Right atrium auricular region (tissue), 2 donors: Measurements from ENCODE around the gene NPHP4. TPM values are rescaled to one million over a fixed set of nuclear protein-coding genes. Genes with fewer than 3 reads are reported as not detected.

Experiments
- DNase-seq: peaks from one replicate; pipeline ENCODE4 v3.0.0-alpha.2; 2019; ENCODE audit warnings: low spot score
- H3K27ac ChIP-seq, 2 donors: fragments of 200-600 bp; sonication (generic); 1 replicate in 1 of 2; 2 replicates in 1 of 2; pipeline ENCODE4 v1.5.1; 2016 to 2019
- H3K27me3 ChIP-seq, 2 donors: fragments of 200-600 bp; sonication (generic); one replicate each; pipeline versions ENCODE4 v1.5.1 to v1.6.0; 2017 to 2019
- H3K36me3 ChIP-seq: fragments of 200-600 bp; sonication (generic); one replicate; pipeline ENCODE4 v1.5.1; 2016
- H3K4me1 ChIP-seq, 2 donors: fragments of 200-600 bp; sonication (generic); one replicate each; pipeline versions ENCODE4 v1.5.1 to v1.6.0; 2017 to 2019
- H3K4me3 ChIP-seq, 2 donors: fragments of 200-600 bp; sonication (generic); 1 replicate in 1 of 2; 2 replicates in 1 of 2; pipeline ENCODE4 v1.5.1; 2017 to 2019; ENCODE audit warnings: mild to moderate bottlenecking in 1 of 2, moderate library complexity in 1 of 2
- H3K9me3 ChIP-seq, 2 donors: fragments of 200-600 bp; sonication (generic); one replicate each; pipeline ENCODE4 v1.5.1; 2019
- total RNA-seq, 2 donors: library from RNA; depleted of rRNA; stranded (reverse); fragments of >200 nt; gene quantifications; one replicate each; pipeline ENCODE4 v1.1.0, GENCODE V29; 2016
- TF ChIP-seq, protein P1 (sequence below), 2 donors: fragments of 200-600 bp; sonication (generic); IDR thresholded peaks; one replicate each; pipeline ENCODE4 v1.5.1; 2019; ENCODE audit warnings: antibody characterized with exemption in 2 of 2

NPHP4 gene
- total RNA-seq, 2 donors from 2014 or later, result 3.0 to 4.3 TPM

DNA sequence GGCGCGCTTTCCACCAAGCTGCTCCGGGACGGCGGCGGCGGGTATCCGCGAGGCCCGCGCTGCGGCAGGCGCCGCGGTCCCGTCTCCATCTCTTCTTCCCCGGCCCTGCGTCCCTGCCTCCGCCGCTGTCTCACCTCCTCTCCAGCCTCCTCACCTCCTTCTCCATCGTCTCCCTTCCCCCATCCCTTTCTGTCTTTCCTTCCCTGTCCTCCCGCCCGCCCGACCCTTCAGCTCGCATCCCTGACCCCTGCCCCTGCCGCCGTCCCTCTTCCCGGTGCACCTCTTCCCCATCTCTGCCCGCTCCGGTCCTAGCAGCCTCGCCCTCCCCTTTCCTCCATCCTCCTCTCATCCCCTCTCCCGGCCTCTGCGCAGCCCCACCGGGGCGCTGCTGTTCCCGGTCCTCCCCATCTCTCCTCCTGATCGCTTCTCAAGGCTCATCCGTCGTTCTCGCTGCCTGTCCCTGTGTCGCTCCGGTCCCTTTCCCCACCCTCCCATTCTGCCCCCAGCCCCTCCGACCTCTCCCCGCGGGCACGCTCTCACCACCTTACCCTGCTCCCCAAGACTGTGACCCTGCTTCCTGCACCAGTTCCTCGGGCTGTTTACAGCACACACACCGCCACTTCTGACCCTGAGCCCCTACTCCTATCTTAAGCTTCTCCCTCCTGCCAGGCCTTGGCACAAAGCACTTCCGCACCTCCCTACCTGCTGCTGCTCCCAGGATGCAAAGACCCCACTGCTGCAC is 760 bp upstream of the NPHP4 start:
- H3K27ac ChIP-seq, result peak overlapping the region; percentile 46 to 91
- no peak for DNase-seq
- TF ChIP-seq, protein P1, sequence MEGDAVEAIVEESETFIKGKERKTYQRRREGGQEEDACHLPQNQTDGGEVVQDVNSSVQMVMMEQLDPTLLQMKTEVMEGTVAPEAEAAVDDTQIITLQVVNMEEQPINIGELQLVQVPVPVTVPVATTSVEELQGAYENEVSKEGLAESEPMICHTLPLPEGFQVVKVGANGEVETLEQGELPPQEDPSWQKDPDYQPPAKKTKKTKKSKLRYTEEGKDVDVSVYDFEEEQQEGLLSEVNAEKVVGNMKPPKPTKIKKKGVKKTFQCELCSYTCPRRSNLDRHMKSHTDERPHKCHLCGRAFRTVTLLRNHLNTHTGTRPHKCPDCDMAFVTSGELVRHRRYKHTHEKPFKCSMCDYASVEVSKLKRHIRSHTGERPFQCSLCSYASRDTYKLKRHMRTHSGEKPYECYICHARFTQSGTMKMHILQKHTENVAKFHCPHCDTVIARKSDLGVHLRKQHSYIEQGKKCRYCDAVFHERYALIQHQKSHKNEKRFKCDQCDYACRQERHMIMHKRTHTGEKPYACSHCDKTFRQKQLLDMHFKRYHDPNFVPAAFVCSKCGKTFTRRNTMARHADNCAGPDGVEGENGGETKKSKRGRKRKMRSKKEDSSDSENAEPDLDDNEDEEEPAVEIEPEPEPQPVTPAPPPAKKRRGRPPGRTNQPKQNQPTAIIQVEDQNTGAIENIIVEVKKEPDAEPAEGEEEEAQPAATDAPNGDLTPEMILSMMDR (IDR thresholded peaks at IDR 0.05), result no peak
- H3K4me3 ChIP-seq, result peak overlapping the region; percentile 61 to 91
- H3K4me1 ChIP-seq, result peaks cover 0 to 30% of the 10 kb centered on the region in 2 donors
- no peaks in the 10 kb centered on the region for H3K27me3 ChIP-seq
- H3K36me3 ChIP-seq, result no peaks in the 10 kb centered on the region
- no peaks in the 10 kb centered on the region for H3K9me3 ChIP-seq

GRCh38 chr1:5991381-5992025 is 722 bp downstream of the NPHP4 start:
- Histone ChIP-seq H3K27ac (peak overlapping the region; percentile 87 to 91), H3K4me1 (peaks cover 0 to 30% of the 10 kb centered on the region in 2 donors)
- no peak for DNase-seq

GRCh38 chr1:5990913-5991312 is 1.3 kb downstream of the NPHP4 start:
- Histone ChIP-seq H3K4me1 (peaks cover 0 to 30% of the 10 kb centered on the region in 2 donors), H3K27ac (peak overlapping the region in 1 of 2 donors; percentile 87), H3K4me3 (peak overlapping the region; percentile 61 to 91), H3K36me3 (no peaks in the 10 kb centered on the region), H3K9me3 (no peaks in the 10 kb centered on the region), H3K27me3 (no peaks in the 10 kb centered on the region)
- DNase-seq, result no peak
- TF ChIP-seq, protein P1 (IDR thresholded peaks at IDR 0.05), result no peak

More at GRCh38 chr1:5991381-5992025, 722 bp downstream of the NPHP4 start:
- H3K27me3 ChIP-seq, result no peaks in the 10 kb centered on the region
- no peaks in the 10 kb centered on the region for H3K9me3 ChIP-seq
- H3K4me3 ChIP-seq, result peak overlapping the region; percentile 61 to 91
- no peaks in the 10 kb centered on the region for H3K36me3 ChIP-seq
- TF ChIP-seq, protein P1 (IDR thresholded peaks at IDR 0.05), result no peak

DNA sequence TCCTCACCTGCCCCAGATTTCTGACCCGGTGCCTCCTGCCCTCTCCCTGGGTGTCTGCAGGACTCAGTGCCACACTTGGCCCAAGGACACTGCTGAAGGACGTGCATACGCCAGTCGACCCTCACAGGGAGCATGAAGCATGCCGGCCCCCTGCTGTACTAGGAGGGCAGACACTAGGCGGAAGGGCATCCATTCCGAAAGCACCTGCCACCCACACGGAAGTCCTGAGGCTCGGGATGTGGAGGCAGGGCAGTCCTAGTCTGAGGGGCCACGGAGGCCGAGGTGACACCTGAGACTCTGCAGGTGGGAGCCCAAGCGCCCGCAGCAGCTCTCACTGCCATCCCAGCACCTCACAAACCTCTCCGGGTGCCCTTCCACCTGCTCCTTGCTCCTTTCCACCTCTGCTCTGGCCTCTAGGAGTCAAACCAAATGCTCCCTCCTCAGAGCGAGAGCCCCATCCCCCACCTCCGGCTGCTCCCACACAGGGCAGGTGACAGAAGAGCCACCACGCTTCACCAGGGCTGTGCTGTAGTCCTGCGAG is 2.4 kb downstream of the NPHP4 start:
- no peak overlapping the region for H3K4me3 ChIP-seq
- DNase-seq, result no peak
- peaks cover 0 to 30% of the 10 kb centered on the region in 2 donors for H3K4me1 ChIP-seq
- H3K27me3 ChIP-seq, result no peaks in the 10 kb centered on the region
- H3K36me3 ChIP-seq, result no peaks in the 10 kb centered on the region
- TF ChIP-seq, protein P1 (IDR thresholded peaks at IDR 0.05), result no peak
- no peaks in the 10 kb centered on the region for H3K9me3 ChIP-seq
- no peak overlapping the region for H3K27ac ChIP-seq

DNA sequence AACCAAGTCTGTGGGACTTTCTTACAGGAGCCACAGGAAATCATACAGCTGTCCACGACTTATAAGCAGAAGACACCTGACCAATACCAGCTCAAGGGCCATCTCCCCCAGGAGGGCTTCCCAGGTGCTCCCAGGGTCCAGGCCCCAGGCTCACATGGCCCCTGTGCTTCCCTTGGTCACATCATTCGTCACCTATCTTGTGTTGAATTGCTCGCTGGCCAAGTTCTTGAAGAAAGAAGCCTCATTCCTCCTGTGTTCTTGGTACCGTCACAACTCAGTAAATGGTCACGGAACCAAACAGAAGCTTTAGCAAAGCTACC is 3.0 kb downstream of the NPHP4 start:
- Histone ChIP-seq H3K36me3 (no peaks in the 10 kb centered on the region), H3K4me3 (no peak overlapping the region), H3K4me1 (peaks cover 0 to 29% of the 10 kb centered on the region in 2 donors), H3K27me3 (no peaks in the 10 kb centered on the region), H3K9me3 (no peaks in the 10 kb centered on the region), H3K27ac (no peak overlapping the region)
- TF ChIP-seq, protein P1 (IDR thresholded peaks at IDR 0.05), result no peak
- no peak for DNase-seq
